ENCODE results near the gene CSRP1. TPM values are rescaled to one million over a fixed set of nuclear protein-coding genes. Genes with fewer than 3 reads are reported as not detected.
"Not testable (repeated sequence)": the region's sequence is repeated elsewhere in the genome, so short reads cannot be mapped to it uniquely, and the experiment has no call there.

The CSRP1 gene
- total RNA-seq, 2 experiments from 2014 or later = 46.4 to 89.8 TPM

DNA sequence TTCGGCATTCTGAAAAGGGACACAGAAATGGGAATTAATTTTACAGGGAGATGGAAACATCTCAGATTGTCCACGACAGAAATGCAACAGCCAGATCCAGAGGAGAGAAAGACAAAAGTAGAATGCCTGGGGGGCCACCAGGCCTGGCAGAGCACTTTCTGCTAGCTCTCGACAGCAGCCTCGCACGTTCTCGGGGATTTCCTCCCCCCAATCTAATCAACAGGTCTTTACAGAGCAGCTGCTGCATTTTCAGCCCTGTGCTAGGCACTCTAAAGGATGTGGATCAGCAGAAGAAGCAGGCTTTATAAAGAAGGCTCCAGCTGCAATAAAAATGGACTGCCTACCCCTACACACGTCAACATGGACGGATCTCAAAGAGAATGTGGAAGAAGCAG is 10.6 kb downstream of the CSRP1 start:
- H3K36me3 ChIP-seq (ENCODE audit: insufficient read depth, low read length) = peaks cover 46% of the 10 kb centered on the region
- POLR2A ChIA-PET = interaction anchor here (1.1 to 1.4 kb wide), 2 partner anchors 9 to 14 kb away, joined by 3 read pairs; no protein-coding TSS in a partner anchor

DNA sequence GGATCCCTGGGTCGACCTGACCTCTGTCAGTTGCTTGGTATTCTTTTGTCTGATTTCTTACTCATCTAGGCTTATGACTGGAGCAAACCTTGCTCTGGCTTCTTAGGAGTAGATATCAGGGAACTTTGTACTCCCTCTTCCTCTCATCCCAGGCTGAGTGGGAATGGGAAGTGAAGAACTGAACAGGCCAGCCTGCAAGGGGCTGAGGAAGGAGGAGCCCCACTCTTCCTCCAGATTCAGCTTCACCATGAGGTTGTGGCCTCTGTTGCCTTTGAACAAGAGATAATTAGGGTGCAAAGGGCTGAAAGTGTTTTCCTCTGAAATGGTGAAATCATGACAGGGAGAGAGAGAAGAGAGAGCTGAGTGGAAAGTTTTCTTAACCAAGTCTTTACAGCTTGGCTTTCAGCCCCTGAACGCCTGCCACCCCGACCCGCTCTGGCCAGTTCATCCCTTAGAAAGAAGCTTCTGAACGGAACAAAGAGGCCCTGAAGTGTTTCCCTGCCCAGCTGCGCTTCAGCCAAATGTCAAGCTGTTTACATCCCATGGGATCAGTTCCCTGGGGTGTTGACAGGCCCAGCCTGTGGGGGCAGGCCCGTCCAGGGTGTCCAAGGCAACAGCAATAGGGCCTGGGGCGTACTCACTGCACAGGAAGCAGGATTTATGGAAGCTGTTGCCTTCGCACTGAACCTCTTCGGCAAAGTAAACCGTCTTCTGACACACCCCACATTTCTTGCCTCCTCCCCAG is 11.2 kb downstream of the CSRP1 start:
- no peak overlapping the region for H2AFZ ChIP-seq (ENCODE audit: low read length)
- no peaks in the 10 kb centered on the region for H3K79me2 ChIP-seq (ENCODE audit: insufficient read depth, low read depth, low read length)
- intact Hi-C loops (cut with micrococcal nuclease; ENCODE audit: unreplicated experiment) = no loop called here
- no peak overlapping the region for H3K27ac ChIP-seq (ENCODE audit: low read depth, low read length, poor library complexity, severe bottlenecking)
- H3K4me3 ChIP-seq (ENCODE audit: low read depth, low read length, poor library complexity, severe bottlenecking) = no peak overlapping the region
- ChIA-PET CTCF (ENCODE audit: unreplicated experiment) (interaction anchor here (0.8 kb wide), 1 partner anchor 16 kb away, joined by 4 read pairs; no protein-coding TSS in a partner anchor), POLR2A (interaction anchor here (1.1 to 1.4 kb wide), 2 partner anchors 9 to 15 kb away, joined by 3 read pairs; no protein-coding TSS in a partner anchor)
- H4K20me1 ChIP-seq (ENCODE audit: insufficient read depth, low read length) = peaks cover 4% of the 10 kb centered on the region; the same call in 1 of the 2 replicates
- H3K9me2 ChIP-seq (ENCODE audit: insufficient read depth, low read length) = no peaks in the 10 kb centered on the region
- no peaks in the 10 kb centered on the region for H3K9me3 ChIP-seq (ENCODE audit: low read length)
- no peak for DNase-seq (ENCODE audit: low spot score)
- no peak for TF ChIP-seq EZH2phosphoT487 (IDR thresholded peaks at IDR 0.05; ENCODE audit: borderline replicate concordance, low read depth, low read length)
- BruUV-seq (replicated peaks) = no TSS peak
- peaks cover 50% of the 10 kb centered on the region for H3K36me3 ChIP-seq (ENCODE audit: insufficient read depth, low read length)
- H3K4me1 ChIP-seq (ENCODE audit: insufficient read depth, low read length, poor library complexity, severe bottlenecking) = no peaks in the 10 kb centered on the region
- H3K4me2 ChIP-seq (ENCODE audit: low read length) = no peak overlapping the region

More for the DNA sequence above, 10.6 kb downstream of the CSRP1 start:
- BruUV-seq (replicated peaks) = no TSS peak
- Histone ChIP-seq H3K79me2 (ENCODE audit: insufficient read depth, low read depth, low read length) (no peaks in the 10 kb centered on the region), H3K4me1 (ENCODE audit: insufficient read depth, low read length, poor library complexity, severe bottlenecking) (no peaks in the 10 kb centered on the region), H3K4me2 (ENCODE audit: low read length) (no peak overlapping the region), H3K9me3 (ENCODE audit: low read length) (no peaks in the 10 kb centered on the region), H2AFZ (ENCODE audit: low read length) (no peak overlapping the region), H3K27ac (ENCODE audit: low read depth, low read length, poor library complexity, severe bottlenecking) (no peak overlapping the region), H4K20me1 (ENCODE audit: insufficient read depth, low read length) (peaks cover 4% of the 10 kb centered on the region; the same call in 1 of the 2 replicates), H3K4me3 (ENCODE audit: low read depth, low read length, poor library complexity, severe bottlenecking) (no peak overlapping the region), H3K9me2 (ENCODE audit: insufficient read depth, low read length) (no peaks in the 10 kb centered on the region)
- TF ChIP-seq EZH2phosphoT487 (IDR thresholded peaks at IDR 0.05; ENCODE audit: borderline replicate concordance, low read depth, low read length) = no peak
- TF ChIP-seq, protein P1, sequence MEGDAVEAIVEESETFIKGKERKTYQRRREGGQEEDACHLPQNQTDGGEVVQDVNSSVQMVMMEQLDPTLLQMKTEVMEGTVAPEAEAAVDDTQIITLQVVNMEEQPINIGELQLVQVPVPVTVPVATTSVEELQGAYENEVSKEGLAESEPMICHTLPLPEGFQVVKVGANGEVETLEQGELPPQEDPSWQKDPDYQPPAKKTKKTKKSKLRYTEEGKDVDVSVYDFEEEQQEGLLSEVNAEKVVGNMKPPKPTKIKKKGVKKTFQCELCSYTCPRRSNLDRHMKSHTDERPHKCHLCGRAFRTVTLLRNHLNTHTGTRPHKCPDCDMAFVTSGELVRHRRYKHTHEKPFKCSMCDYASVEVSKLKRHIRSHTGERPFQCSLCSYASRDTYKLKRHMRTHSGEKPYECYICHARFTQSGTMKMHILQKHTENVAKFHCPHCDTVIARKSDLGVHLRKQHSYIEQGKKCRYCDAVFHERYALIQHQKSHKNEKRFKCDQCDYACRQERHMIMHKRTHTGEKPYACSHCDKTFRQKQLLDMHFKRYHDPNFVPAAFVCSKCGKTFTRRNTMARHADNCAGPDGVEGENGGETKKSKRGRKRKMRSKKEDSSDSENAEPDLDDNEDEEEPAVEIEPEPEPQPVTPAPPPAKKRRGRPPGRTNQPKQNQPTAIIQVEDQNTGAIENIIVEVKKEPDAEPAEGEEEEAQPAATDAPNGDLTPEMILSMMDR (conservative IDR thresholded peaks at IDR 0.05; ENCODE audit: low read length) = no peak
- CTCF ChIA-PET (ENCODE audit: unreplicated experiment) = no interaction called here
- no peak for DNase-seq (ENCODE audit: low spot score)
- intact Hi-C loops (cut with micrococcal nuclease; ENCODE audit: unreplicated experiment) = no loop called here

DNA sequence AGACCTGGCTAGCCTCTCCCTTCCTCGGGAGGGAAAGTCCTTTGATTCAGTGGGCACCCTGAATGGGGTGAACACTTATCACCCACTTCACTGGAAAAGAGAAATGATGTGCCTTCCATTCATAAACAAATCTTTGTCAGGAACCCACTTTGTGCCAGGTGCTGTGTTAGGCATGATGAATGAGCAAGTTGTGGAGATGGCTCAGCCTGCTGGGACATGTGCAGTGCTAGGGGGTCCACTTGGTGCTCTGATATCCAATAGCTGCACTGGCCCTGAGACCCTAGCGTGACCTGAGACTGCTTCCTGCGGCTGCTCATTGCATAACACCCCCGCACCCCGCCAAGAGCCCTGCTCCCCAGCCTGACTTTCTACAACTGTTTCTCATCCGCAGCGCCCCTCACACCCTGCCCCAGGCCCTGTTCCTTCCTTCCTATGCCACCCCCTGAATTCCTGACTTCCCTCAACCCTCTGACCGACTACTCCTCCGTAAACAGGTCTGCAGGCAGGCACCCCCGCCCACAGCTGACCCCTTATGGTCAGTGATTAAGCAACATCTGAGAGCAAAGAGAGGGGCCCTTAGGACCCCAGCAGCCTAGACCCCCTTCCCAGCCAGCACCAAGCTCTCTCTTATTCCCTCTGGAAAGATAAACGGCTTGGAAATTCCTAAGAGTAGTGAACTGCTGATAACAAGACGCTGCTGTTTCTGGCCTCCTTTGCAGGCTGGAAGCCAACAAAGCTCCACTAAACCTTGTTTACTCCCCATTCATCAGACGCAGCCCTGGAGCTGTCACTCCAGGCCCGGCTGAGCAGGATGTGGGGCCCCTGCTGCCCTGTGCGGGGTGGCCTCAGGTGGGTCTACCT is 12.9 kb downstream of the CSRP1 start:
- no peak overlapping the region for H2AFZ ChIP-seq (ENCODE audit: low read length)
- intact Hi-C loops (cut with micrococcal nuclease; ENCODE audit: unreplicated experiment) = no loop called here
- H3K9me2 ChIP-seq (ENCODE audit: insufficient read depth, low read length) = no peaks in the 10 kb centered on the region
- H3K4me1 ChIP-seq (ENCODE audit: insufficient read depth, low read length, poor library complexity, severe bottlenecking) = no peaks in the 10 kb centered on the region
- H3K27ac ChIP-seq (ENCODE audit: low read depth, low read length, poor library complexity, severe bottlenecking) = no peak overlapping the region
- no peaks in the 10 kb centered on the region for H3K79me2 ChIP-seq (ENCODE audit: insufficient read depth, low read depth, low read length)
- TF ChIP-seq, protein P1 (conservative IDR thresholded peaks at IDR 0.05; ENCODE audit: low read length) = no peak
- TF ChIP-seq EZH2phosphoT487 (IDR thresholded peaks at IDR 0.05; ENCODE audit: borderline replicate concordance, low read depth, low read length) = no peak
- peaks cover under 1% of the 10 kb centered on the region; the same call in 1 of the 2 replicates for H4K20me1 ChIP-seq (ENCODE audit: insufficient read depth, low read length)
- no peak overlapping the region for H3K4me3 ChIP-seq (ENCODE audit: low read depth, low read length, poor library complexity, severe bottlenecking)
- H3K4me2 ChIP-seq (ENCODE audit: low read length) = no peak overlapping the region
- H3K36me3 ChIP-seq (ENCODE audit: insufficient read depth, low read length) = peaks cover 67% of the 10 kb centered on the region
- POLR2A ChIA-PET = no interaction called here
- CTCF ChIA-PET (ENCODE audit: unreplicated experiment) = no interaction called here
- no TSS peak for BruUV-seq (replicated peaks)
- no peak for DNase-seq (ENCODE audit: low spot score)
- no peaks in the 10 kb centered on the region for H3K9me3 ChIP-seq (ENCODE audit: low read length)

DNA sequence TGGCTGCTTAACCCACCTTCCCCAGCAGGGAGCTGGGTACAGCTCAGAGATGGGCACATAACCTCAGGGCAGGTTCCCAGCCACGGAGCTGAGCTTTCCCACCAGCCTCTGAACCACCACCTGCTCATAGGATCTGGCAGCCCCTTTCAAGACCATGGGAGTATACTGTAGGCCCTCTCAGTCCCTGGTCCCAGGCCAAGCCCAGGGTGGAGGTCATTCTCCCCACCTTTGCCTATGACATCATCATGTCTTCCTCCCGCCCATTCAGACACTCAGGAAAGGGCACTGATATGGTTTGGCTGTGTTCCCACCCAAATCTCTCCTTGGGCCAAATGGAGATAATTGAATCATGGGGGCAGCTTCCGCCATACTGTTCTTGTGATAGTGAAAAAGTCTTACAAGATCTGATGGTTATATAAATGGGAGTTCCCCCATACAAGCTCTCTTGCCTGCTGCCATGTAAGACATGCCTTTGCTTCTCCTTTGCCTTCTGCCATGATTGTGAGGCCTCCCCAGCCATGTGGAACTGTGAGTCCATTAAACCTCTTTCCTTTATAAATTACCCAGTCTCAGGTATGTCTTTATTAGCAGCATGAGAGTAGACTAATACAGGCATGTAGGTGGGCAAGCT is 13.8 kb downstream of the CSRP1 start:
- H3K4me1 ChIP-seq (ENCODE audit: insufficient read depth, low read length, poor library complexity, severe bottlenecking); DNase-seq (ENCODE audit: low spot score); H3K9me2 ChIP-seq (ENCODE audit: insufficient read depth, low read length); intact Hi-C loops (cut with micrococcal nuclease; ENCODE audit: unreplicated experiment); BruUV-seq (replicated peaks); H3K4me2 ChIP-seq (ENCODE audit: low read length); POLR2A ChIA-PET; H3K4me3 ChIP-seq (ENCODE audit: low read depth, low read length, poor library complexity, severe bottlenecking); CTCF ChIA-PET (ENCODE audit: unreplicated experiment); H4K20me1 ChIP-seq (ENCODE audit: insufficient read depth, low read length); H3K79me2 ChIP-seq (ENCODE audit: insufficient read depth, low read depth, low read length); H2AFZ ChIP-seq (ENCODE audit: low read length); H3K9me3 ChIP-seq (ENCODE audit: low read length); H3K27ac ChIP-seq (ENCODE audit: low read depth, low read length, poor library complexity, severe bottlenecking): not testable (repeated sequence)
- H3K36me3 ChIP-seq (ENCODE audit: insufficient read depth, low read length) = peaks cover 75% of the 10 kb centered on the region
